Naive thymus-derived CD4-positive, alpha-beta T cell (primary cell): Measurements from ENCODE around the gene SPATA9. TPM values are rescaled to one million over a fixed set of nuclear protein-coding genes. Genes with fewer than 3 reads are reported as not detected.

Experiments
- ATAC-seq: fragments of 150-1000 bp; cut with Tn5 transposase; 2 replicates; pipeline ENCODE4 v1.10.0; 2021; ENCODE audit warnings: mild to moderate bottlenecking, moderate library complexity
- CTCF ChIA-PET: fragments of 350-600 bp; sonication (Branson Sonifier 250); formaldehyde crosslinking; loops from one replicate; lab custom pipeline; 2021; ENCODE audit warnings: antibody characterized with exemption; lab: Charles Lee
- POLR2A ChIA-PET: fragments of 350-600 bp; sonication (Branson Sonifier 250); formaldehyde crosslinking; loops from one replicate; lab custom pipeline; 2021; ENCODE audit warnings: antibody characterized with exemption, inconsistent platforms; lab: Charles Lee
- DNase-seq, 9 donors: peaks; one replicate each; pipeline versions ENCODE4 v3.0.0 to v3.0.0-alpha.2; 2020 to 2022; ENCODE audit warnings: mixed read lengths in 1 of 9
- H3K27ac ChIP-seq: one replicate; pipeline ENCODE4 v1.7.0; 2013; ENCODE audit warnings: mild to moderate bottlenecking, low read depth, low read length, moderate library complexity
- H3K27me3 ChIP-seq, 2 donors: one replicate each; pipeline ENCODE4 v1.7.0; 2013; ENCODE audit warnings: low read length in 2 of 2, mild to moderate bottlenecking in 2 of 2, moderate library complexity in 2 of 2; ENCODE audit not compliant: control insufficient read depth in 2 of 2, insufficient read depth in 2 of 2
- H3K36me3 ChIP-seq, 3 experiments: 1 replicate in 2 of 3; 2 replicates in 1 of 3; pipeline ENCODE4 v1.7.0; 2013; ENCODE audit warnings: low read length in 3 of 3, mild to moderate bottlenecking in 3 of 3, moderate library complexity in 1 of 3; ENCODE audit not compliant: insufficient read depth in 3 of 3, control insufficient read depth in 2 of 3
- H3K4me1 ChIP-seq, 2 donors: one replicate each; pipeline ENCODE4 v1.7.0; 2013; ENCODE audit warnings: low read length in 2 of 2, mild to moderate bottlenecking in 2 of 2, moderate library complexity in 1 of 2; ENCODE audit not compliant: control insufficient read depth in 2 of 2, insufficient read depth in 2 of 2
- H3K4me3 ChIP-seq: 2 replicates; pipeline ENCODE4 v1.7.0; 2013; ENCODE audit warnings: mild to moderate bottlenecking, low read length
- H3K9me3 ChIP-seq, 3 experiments: 1 replicate in 2 of 3; 2 replicates in 1 of 3; pipeline ENCODE4 v1.7.0; 2013; ENCODE audit warnings: low read length in 3 of 3; ENCODE audit not compliant: control insufficient read depth in 2 of 3
- H3K27ac Mint-ChIP-seq, 9 donors: one replicate each; pipeline ENCODE4 v1.8.0; 2020 to 2022; ENCODE audit warnings: mixed read lengths in 9 of 9, mild to moderate bottlenecking in 8 of 9, moderate library complexity in 5 of 9, inconsistent platforms in 2 of 9
- H3K27me3 Mint-ChIP-seq, 5 donors: one replicate each; pipeline ENCODE4 v1.8.0; 2021 to 2022; ENCODE audit warnings: mixed read lengths in 5 of 5, mild to moderate bottlenecking in 1 of 5
- H3K36me3 Mint-ChIP-seq, 5 donors: one replicate each; pipeline ENCODE4 v1.8.0; 2020 to 2022; ENCODE audit warnings: mixed read lengths in 5 of 5, mild to moderate bottlenecking in 3 of 5, inconsistent platforms in 1 of 5
- H3K4me1 Mint-ChIP-seq, 7 donors: one replicate each; pipeline ENCODE4 v1.8.0; 2020 to 2022; ENCODE audit warnings: mixed read lengths in 7 of 7, mild to moderate bottlenecking in 3 of 7, inconsistent platforms in 1 of 7
- H3K4me3 Mint-ChIP-seq, 10 donors: one replicate each; pipeline ENCODE4 v1.8.0; 2020 to 2022; ENCODE audit warnings: mild to moderate bottlenecking in 10 of 10, mixed read lengths in 10 of 10, moderate library complexity in 6 of 10, inconsistent platforms in 2 of 10
- H3K9me3 Mint-ChIP-seq, 11 donors: one replicate each; pipeline ENCODE4 v1.8.0; 2020 to 2022; ENCODE audit warnings: mixed read lengths in 11 of 11, mild to moderate bottlenecking in 4 of 11, inconsistent platforms in 1 of 11, moderate library complexity in 1 of 11
- intact Hi-C, 2 donors: fragments of 100-400 bp; cut with micrococcal nuclease; formaldehyde crosslinking; loops; one replicate each; pipeline ENCODE4 v1.15.1; 2023
- polyA plus RNA-seq, 2 donors: library from polyadenylated mRNA; unstranded; fragments of 300-500 nt; fragmentation: Illumina TruSeq; gene quantifications; one replicate each; pipeline ENCODE4 v1.2.3, GENCODE V29; 2021
- total RNA-seq, 6 experiments: library from RNA in 5 of 6; stranded (reverse) in 5 of 6; gene quantifications; 1 replicate in 5 of 6; 2 replicates in 1 of 6; pipeline ENCODE4 v1.2.3 and lab custom pipeline; 2021 to 2026

SPATA9 gene
- total and polyA plus RNA-seq, 7 experiments from 2014 or later = 0.66 TPM; not detected in 6

- Histone ChIP-seq H3K4me1 (peaks cover 0 to 18% of the 10 kb centered on the region in 2 donors), H3K27ac (no peak overlapping the region), H3K9me3 (peaks cover 0 to 3% (median 0%) of the 10 kb centered on the region in 3 experiments), H3K4me3 (no peak overlapping the region), H3K27me3 (no peaks in the 10 kb centered on the region), H3K36me3 (no peaks in the 10 kb centered on the region)
- peaks cover 17 to 53% (median 37%) of the 10 kb centered on the region in 7 donors for H3K4me1 Mint-ChIP-seq
- H3K27me3 Mint-ChIP-seq = peaks cover 0 to 11% (median 0%) of the 10 kb centered on the region in 5 donors
- CTCF ChIA-PET = no interaction called here
- no peak overlapping the region for H3K27ac Mint-ChIP-seq
- no peak overlapping the region for H3K4me3 Mint-ChIP-seq
- POLR2A ChIA-PET = no interaction called here
- H3K9me3 Mint-ChIP-seq = peaks cover 0 to 17% (median 10%) of the 10 kb centered on the region in 11 donors
- peaks cover 7 to 25% (median 20%) of the 10 kb centered on the region in 5 donors for H3K36me3 Mint-ChIP-seq
- DNase-seq (no peak), ATAC-seq (no peak)
- intact Hi-C loops = no loop called here
Observed at GRCh38 chr5:95615164-95615467, 67.7 kb downstream of the SPATA9 start.

DNA sequence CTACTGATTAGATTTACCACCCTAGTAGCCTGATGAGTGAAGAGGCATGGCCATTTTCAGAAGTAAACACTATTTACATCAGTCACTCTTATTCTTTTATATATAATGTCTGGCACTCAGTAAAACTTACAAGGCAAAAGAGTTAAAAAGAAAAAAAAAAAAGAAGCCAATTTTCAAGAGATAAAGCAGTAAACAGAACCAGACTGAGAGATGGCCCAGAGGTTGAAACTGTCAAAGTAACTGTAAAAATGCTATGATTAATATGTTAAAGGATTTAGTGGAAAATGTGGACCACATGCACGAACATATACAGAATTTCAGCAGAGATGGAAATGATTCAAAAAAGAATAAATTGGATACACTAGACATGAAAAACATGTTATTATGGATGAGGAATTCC is 69.3 kb downstream of the SPATA9 start:
- Histone ChIP-seq H3K9me3 (peaks cover 0 to 3% (median 0%) of the 10 kb centered on the region in 3 experiments), H3K4me3 (no peak overlapping the region), H3K27me3 (no peaks in the 10 kb centered on the region), H3K36me3 (no peaks in the 10 kb centered on the region), H3K4me1 (peaks cover 0 to 5% of the 10 kb centered on the region in 2 donors), H3K27ac (no peak overlapping the region)
- peaks cover 3 to 17% (median 10%) of the 10 kb centered on the region in 11 donors for H3K9me3 Mint-ChIP-seq
- ChIA-PET CTCF (no interaction called here), POLR2A (no interaction called here)
- peak overlapping the region in 1 of 9 donors; percentile 81 for H3K27ac Mint-ChIP-seq
- H3K4me1 Mint-ChIP-seq = peaks cover 6 to 37% (median 22%) of the 10 kb centered on the region in 7 donors
- intact Hi-C loops = no loop called here
- H3K27me3 Mint-ChIP-seq = peaks cover 0 to under 1% (median 0%) of the 10 kb centered on the region in 5 donors
- ATAC-seq (no peak), DNase-seq (no peak)
- H3K4me3 Mint-ChIP-seq = peak overlapping the region in 1 of 10 donors; percentile 32
- peaks cover 7 to 25% (median 20%) of the 10 kb centered on the region in 5 donors for H3K36me3 Mint-ChIP-seq

DNA sequence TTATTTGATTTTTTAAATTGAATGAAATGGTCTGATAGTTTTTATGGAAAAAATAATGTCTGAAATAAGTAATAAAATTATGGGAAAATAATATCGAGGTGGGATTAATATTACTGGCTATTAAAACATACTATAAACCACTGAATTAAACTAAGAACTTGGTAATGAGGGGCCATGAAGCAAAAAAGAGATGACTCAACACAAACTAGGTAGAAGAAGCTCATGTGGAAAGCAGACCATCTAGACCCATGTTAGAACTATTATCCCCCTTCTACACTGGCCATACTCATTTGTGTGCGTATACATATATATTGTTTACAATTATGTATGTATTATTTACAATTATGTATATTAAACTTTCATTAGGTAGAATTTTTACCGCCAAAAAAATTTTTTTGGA is 71.4 kb downstream of the SPATA9 start:
- Histone ChIP-seq H3K9me3 (peaks cover 0 to 3% (median 0%) of the 10 kb centered on the region in 3 experiments), H3K27me3 (no peaks in the 10 kb centered on the region), H3K27ac (no peak overlapping the region), H3K36me3 (no peaks in the 10 kb centered on the region), H3K4me3 (no peak overlapping the region), H3K4me1 (no peaks in the 10 kb centered on the region)
- no peak for DNase-seq
- peaks cover 3 to 17% (median 10%) of the 10 kb centered on the region in 11 donors for H3K9me3 Mint-ChIP-seq
- peaks cover 0 to 21% (median 10%) of the 10 kb centered on the region in 7 donors for H3K4me1 Mint-ChIP-seq
- no peaks in the 10 kb centered on the region for H3K27me3 Mint-ChIP-seq
- H3K27ac Mint-ChIP-seq = no peak overlapping the region
- intact Hi-C loops = no loop called here
- no peak overlapping the region for H3K4me3 Mint-ChIP-seq
- POLR2A ChIA-PET = interaction anchor here (1.0 to 1.9 kb wide), 3 partner anchors 10 to 12 kb away, joined by 3 to 7 read pairs (median 3); no protein-coding TSS in a partner anchor
- H3K36me3 Mint-ChIP-seq = peaks cover 7 to 27% (median 25%) of the 10 kb centered on the region in 5 donors
- CTCF ChIA-PET = interaction anchor here (0.6 to 0.7 kb wide), 2 partner anchors 46 to 785 kb away, joined by 3 to 4 read pairs; no protein-coding TSS in a partner anchor
- ATAC-seq = no peak

GRCh38 chr5:95610546-95610945 is 72.2 kb downstream of the SPATA9 start:
- Mint-ChIP-seq H3K36me3 (peaks cover 7 to 29% (median 26%) of the 10 kb centered on the region in 5 donors), H3K4me3 (no peak overlapping the region), H3K27me3 (no peaks in the 10 kb centered on the region), H3K4me1 (peaks cover 0 to 13% (median 5%) of the 10 kb centered on the region in 7 donors), H3K9me3 (peaks cover 3 to 17% (median 10%) of the 10 kb centered on the region in 11 donors), H3K27ac (no peak overlapping the region)
- DNase-seq (no peak), ATAC-seq (no peak)
- H3K27me3 ChIP-seq = no peaks in the 10 kb centered on the region
- peaks cover 0 to 3% (median 0%) of the 10 kb centered on the region in 3 experiments for H3K9me3 ChIP-seq
- H3K4me3 ChIP-seq = no peak overlapping the region
- no peaks in the 10 kb centered on the region for H3K36me3 ChIP-seq
- CTCF ChIA-PET = no interaction called here
- intact Hi-C loops = no loop called here
- H3K27ac ChIP-seq = no peak overlapping the region
- POLR2A ChIA-PET = interaction anchor here (1.0 to 1.9 kb wide), 2 partner anchors 11 to 12 kb away, joined by 3 to 7 read pairs; no protein-coding TSS in a partner anchor
- H3K4me1 ChIP-seq = no peaks in the 10 kb centered on the region

DNA sequence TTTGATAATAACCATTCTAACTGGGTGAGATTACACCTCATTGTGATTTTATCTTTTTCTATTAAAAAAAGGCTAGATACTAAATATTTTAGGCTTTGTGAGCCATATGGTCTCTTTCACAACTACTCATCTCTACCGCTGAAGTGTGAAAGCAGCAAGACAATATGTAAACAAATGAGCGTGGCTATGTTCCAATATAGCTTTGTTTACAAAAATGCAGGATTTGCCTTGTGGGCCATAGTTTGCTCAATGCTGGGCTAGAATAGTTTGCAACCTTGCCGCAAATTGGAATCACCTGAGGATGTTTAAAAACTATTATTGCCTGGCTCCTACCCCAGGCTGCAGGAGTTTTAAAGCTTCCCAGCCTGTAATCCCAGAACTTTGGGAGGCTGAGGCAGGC is 73.1 kb downstream of the SPATA9 start:
- intact Hi-C loops = no loop called here
- Histone ChIP-seq H3K27me3 (no peaks in the 10 kb centered on the region), H3K36me3 (no peaks in the 10 kb centered on the region), H3K4me1 (no peaks in the 10 kb centered on the region), H3K9me3 (peaks cover 0 to 3% (median 0%) of the 10 kb centered on the region in 3 experiments), H3K4me3 (no peak overlapping the region), H3K27ac (no peak overlapping the region)
- POLR2A ChIA-PET = no interaction called here
- CTCF ChIA-PET = no interaction called here
- H3K36me3 Mint-ChIP-seq = peaks cover 7 to 29% (median 27%) of the 10 kb centered on the region in 5 donors
- peaks cover 3 to 16% (median 7%) of the 10 kb centered on the region in 11 donors for H3K9me3 Mint-ChIP-seq
- ATAC-seq (no peak), DNase-seq (no peak)
- no peak overlapping the region for H3K4me3 Mint-ChIP-seq
- H3K4me1 Mint-ChIP-seq = peaks cover 0 to 9% (median 1%) of the 10 kb centered on the region in 7 donors
- H3K27me3 Mint-ChIP-seq = no peaks in the 10 kb centered on the region
- H3K27ac Mint-ChIP-seq = no peak overlapping the region

Other genes starting within 250 kb of the SPATA9 start
- gene SKIC3, start 128.0 kb downstream of the SPATA9 start, total RNA-seq = 100 to 1,000 TPM in 1 of 5 experiments, 10 to 100 TPM in 4; 74.6 to 103 (median 81.0) TPM
- 10 to 100 TPM; 27.6 to 43.1 TPM for gene SKIC3, start 128.0 kb downstream of the SPATA9 start, polyA plus RNA-seq
- 1 to 10 TPM; 2.5 to 8.5 (median 4.5) TPM for gene ARSK, start 127.9 kb downstream of the SPATA9 start, total RNA-seq
- 10 to 100 TPM; 12.1 to 13.3 TPM for gene ARSK, start 127.9 kb downstream of the SPATA9 start, polyA plus RNA-seq
- gene GPR150, start 62.9 kb downstream of the SPATA9 start, total RNA-seq = 1 to 10 TPM in 3 of 5 experiments, under 1 TPM in 2; 0.48 to 1.5 (median 1.1) TPM
- gene GPR150, start 62.9 kb downstream of the SPATA9 start, polyA plus RNA-seq = 1 to 10 TPM; 3.3 to 3.5 TPM
- 1 to 10 TPM; 2.2 to 9.2 (median 6.5) TPM for gene RFESD, start 36.2 kb downstream of the SPATA9 start, total RNA-seq
- gene RFESD, start 36.2 kb downstream of the SPATA9 start, polyA plus RNA-seq = 10 to 100 TPM; 10.7 to 21.2 TPM
- 1 to 10 TPM in 4 of 5 experiments, under 1 TPM in 1; 0.24 to 9.6 (median 1.6) TPM for gene RHOBTB3, start 48.3 kb upstream of the SPATA9 start, total RNA-seq
- gene RHOBTB3, start 48.3 kb upstream of the SPATA9 start, polyA plus RNA-seq = 1 to 10 TPM; 4.6 to 7.7 TPM
- 10 to 100 TPM; 26.3 to 89.5 (median 55.6) TPM for gene GLRX, start 139.7 kb upstream of the SPATA9 start, total RNA-seq
- 100 to 1,000 TPM; 187 to 205 TPM for gene GLRX, start 139.7 kb upstream of the SPATA9 start, polyA plus RNA-seq